Tibial nerve (tissue), 4 donors: ENCODE results near the gene SLC6A4. TPM values are rescaled to one million over a fixed set of nuclear protein-coding genes. Genes with fewer than 3 reads are reported as not detected.

ENCODE experiments used
- DNase-seq, 2 donors: peaks; one replicate each; pipeline ENCODE4 v3.0.0-alpha.2; 2019; ENCODE audit warnings: low spot score in 2 of 2
- H3K27ac ChIP-seq, 4 donors: fragments of 200-600 bp; sonication (generic) in 3 of 4; one replicate each; pipeline ENCODE4 v1.5.1; 2017 to 2019; ENCODE audit warnings: mild to moderate bottlenecking in 1 of 4
- H3K27me3 ChIP-seq, 2 donors: fragments of 200-600 bp; sonication (generic) in 1 of 2; one replicate each; pipeline versions ENCODE4 v1.5.1 to v1.6.0; 2017 to 2019
- H3K36me3 ChIP-seq, 3 donors: fragments of 200-600 bp; sonication (generic); one replicate each; pipeline ENCODE4 v1.5.1; 2018 to 2019
- H3K4me1 ChIP-seq, 4 donors: fragments of 200-600 bp; sonication (generic) in 3 of 4; one replicate each; pipeline ENCODE4 v1.5.1; 2017 to 2019
- H3K4me3 ChIP-seq, 4 donors: fragments of 200-600 bp; sonication (generic) in 3 of 4; one replicate each; pipeline ENCODE4 v1.5.1; 2017 to 2019; ENCODE audit warnings: mild to moderate bottlenecking in 1 of 4, moderate library complexity in 1 of 4
- H3K9me3 ChIP-seq, 4 donors: fragments of 200-600 bp; sonication (generic) in 3 of 4; one replicate each; pipeline ENCODE4 v1.5.1; 2017 to 2019
- CTCF ChIP-seq, 5 experiments: fragments of 200-600 bp in 3 of 5; fragments of 450-650 bp in 2 of 5; sonication (generic) in 3 of 5; IDR thresholded peaks; one replicate each; pipeline ENCODE4 v1.5.1; 2016 to 2019; ENCODE audit warnings: antibody characterized with exemption in 5 of 5, mild to moderate bottlenecking in 3 of 5, moderate library complexity in 2 of 5
- EP300 ChIP-seq, 2 donors: sonication (generic); formaldehyde crosslinking; IDR thresholded peaks; one replicate each; pipeline ENCODE4 v1.6.1; 2017; ENCODE audit warnings: antibody characterized with exemption in 2 of 2, mild to moderate bottlenecking in 1 of 2
- POLR2A ChIP-seq, 2 donors: fragments of 450-650 bp; IDR thresholded peaks; one replicate each; pipeline ENCODE4 v1.6.1; 2017; ENCODE audit warnings: antibody characterized with exemption in 2 of 2, mild to moderate bottlenecking in 2 of 2, moderate library complexity in 2 of 2
- WGBS, 2 donors: methylation state at CpG; one replicate each; pipeline ENCODE4 v1.1.5; 2018; 5-methylcytosine and 5-hydroxymethylcytosine counted together
- total RNA-seq, 4 donors: library from RNA; depleted of rRNA; stranded (reverse); fragments of >200 nt; gene quantifications; one replicate each; pipeline ENCODE4 v1.1.0, GENCODE V29; 2016

Gene SLC6A4
- total RNA-seq, 4 donors from 2014 or later: under 0.01 to 4.0 (median 2.5) TPM

DNA sequence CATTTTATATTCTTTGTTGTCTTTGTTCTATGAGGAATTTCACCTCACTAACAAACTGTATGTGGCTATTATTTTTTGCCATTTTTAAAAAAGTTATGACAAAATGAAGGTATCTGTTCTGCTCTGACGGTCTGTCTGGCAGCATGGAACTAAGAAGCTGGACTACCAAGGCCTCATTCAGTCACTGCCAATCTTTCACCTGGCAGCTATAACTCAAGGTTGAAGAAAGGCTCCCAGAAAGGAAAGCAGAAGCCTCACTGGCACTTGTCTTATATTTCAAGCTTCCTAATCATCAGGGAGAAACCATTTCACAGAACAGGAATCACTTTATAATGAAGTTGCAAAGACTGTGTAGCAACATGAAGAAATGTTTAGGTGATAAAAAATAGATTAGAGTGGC lies 18.7 kb upstream of the SLC6A4 start:
- no peaks in the 10 kb centered on the region for H3K4me1 ChIP-seq
- no peak for DNase-seq
- H3K27me3 ChIP-seq: no peaks in the 10 kb centered on the region
- no peak overlapping the region for H3K27ac ChIP-seq
- H3K36me3 ChIP-seq: peaks cover 0 to 66% (median 0%) of the 10 kb centered on the region in 3 donors
- TF ChIP-seq POLR2A (IDR thresholded peaks at IDR 0.05): no peak
- TF ChIP-seq EP300 (IDR thresholded peaks at IDR 0.05): no peak
- no peak for TF ChIP-seq CTCF (IDR thresholded peaks at IDR 0.05)
- no peaks in the 10 kb centered on the region for H3K9me3 ChIP-seq
- 64 to 78% methylated on average over 1 of the region's 1 CpG for WGBS, 2 donors
- H3K4me3 ChIP-seq: no peak overlapping the region

GRCh38 chr17:30253312-30253711 lies 17.8 kb upstream of the SLC6A4 start:
- DNase-seq: no peak
- Histone ChIP-seq H3K4me1 (no peaks in the 10 kb centered on the region), H3K4me3 (no peak overlapping the region), H3K36me3 (peaks cover 0 to 68% (median 0%) of the 10 kb centered on the region in 3 donors), H3K9me3 (no peaks in the 10 kb centered on the region), H3K27ac (peak overlapping the region in 1 of 4 donors; percentile 21), H3K27me3 (no peaks in the 10 kb centered on the region)
- TF ChIP-seq POLR2A (IDR thresholded peaks at IDR 0.05): no peak
- 66 to 67% methylated on average over 7 of the region's 7 CpGs for WGBS, 2 donors

DNA sequence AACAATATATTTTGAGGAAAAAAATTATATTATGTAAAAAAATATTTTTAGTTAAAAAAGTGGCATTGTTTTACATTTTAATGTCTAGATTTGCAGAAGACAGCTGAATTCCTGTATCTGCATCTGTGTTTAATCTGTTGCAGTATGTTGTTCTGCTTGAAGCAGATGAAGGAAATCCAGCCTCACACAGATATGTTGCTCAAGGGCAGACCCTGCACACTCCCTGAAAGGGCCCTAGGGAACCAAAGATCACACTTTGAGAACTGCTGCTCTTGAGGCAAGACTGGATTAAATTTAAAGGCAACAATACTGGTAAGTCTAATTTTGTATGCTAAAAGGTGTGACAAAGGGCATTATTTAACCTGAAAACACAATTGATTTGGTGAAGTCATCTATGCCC lies 16.4 kb upstream of the SLC6A4 start:
- Histone ChIP-seq H3K27ac (no peak overlapping the region), H3K4me1 (no peaks in the 10 kb centered on the region), H3K9me3 (no peaks in the 10 kb centered on the region), H3K36me3 (peaks cover 0 to 70% (median 0%) of the 10 kb centered on the region in 3 donors), H3K27me3 (no peaks in the 10 kb centered on the region), H3K4me3 (no peak overlapping the region)
- DNase-seq: no peak
- TF ChIP-seq EP300 (IDR thresholded peaks at IDR 0.05): no peak

GRCh38 chr17:30249460-30249859 lies 14.0 kb upstream of the SLC6A4 start:
- DNase-seq: no peak
- Histone ChIP-seq H3K4me3 (no peak overlapping the region), H3K9me3 (no peaks in the 10 kb centered on the region), H3K27ac (no peak overlapping the region), H3K4me1 (no peaks in the 10 kb centered on the region), H3K27me3 (no peaks in the 10 kb centered on the region), H3K36me3 (peaks cover 0 to 61% (median 0%) of the 10 kb centered on the region in 3 donors)
- TF ChIP-seq CTCF (IDR thresholded peaks at IDR 0.05) (no peak), POLR2A (IDR thresholded peaks at IDR 0.05) (no peak), EP300 (IDR thresholded peaks at IDR 0.05) (no peak)
- 94 to 96% methylated on average over 5 of the region's 5 CpGs for WGBS, 2 donors

DNA sequence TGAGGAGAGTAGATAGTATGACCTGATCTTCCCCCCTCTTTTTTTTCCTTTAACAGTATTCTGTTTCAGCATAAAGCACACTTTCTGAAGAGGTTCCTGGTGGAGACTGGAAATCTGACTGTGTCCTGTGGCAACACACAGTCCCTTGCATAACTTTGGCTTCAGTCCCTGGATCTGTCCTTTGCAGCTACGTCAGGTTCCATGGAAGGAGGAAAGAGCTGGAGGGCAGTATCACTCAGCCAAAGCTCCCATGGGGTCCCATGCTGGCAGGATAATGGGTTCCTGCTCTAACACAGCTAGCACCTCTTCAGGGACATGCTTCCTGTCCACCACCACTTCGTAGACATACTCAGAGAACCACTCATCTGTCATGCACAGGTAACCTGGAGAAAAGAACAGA lies 13.3 kb upstream of the SLC6A4 start:
- WGBS, 2 donors: 92 to 95% methylated on average over 2 of the region's 2 CpGs
- TF ChIP-seq CTCF (IDR thresholded peaks at IDR 0.05) (no peak), POLR2A (IDR thresholded peaks at IDR 0.05) (no peak), EP300 (IDR thresholded peaks at IDR 0.05) (no peak)
- H3K27ac ChIP-seq: no peak overlapping the region
- no peaks in the 10 kb centered on the region for H3K27me3 ChIP-seq
- H3K36me3 ChIP-seq: peaks cover 0 to 63% (median 0%) of the 10 kb centered on the region in 3 donors
- DNase-seq: no peak
- no peak overlapping the region for H3K4me3 ChIP-seq
- H3K4me1 ChIP-seq: no peaks in the 10 kb centered on the region
- H3K9me3 ChIP-seq: no peaks in the 10 kb centered on the region

DNA sequence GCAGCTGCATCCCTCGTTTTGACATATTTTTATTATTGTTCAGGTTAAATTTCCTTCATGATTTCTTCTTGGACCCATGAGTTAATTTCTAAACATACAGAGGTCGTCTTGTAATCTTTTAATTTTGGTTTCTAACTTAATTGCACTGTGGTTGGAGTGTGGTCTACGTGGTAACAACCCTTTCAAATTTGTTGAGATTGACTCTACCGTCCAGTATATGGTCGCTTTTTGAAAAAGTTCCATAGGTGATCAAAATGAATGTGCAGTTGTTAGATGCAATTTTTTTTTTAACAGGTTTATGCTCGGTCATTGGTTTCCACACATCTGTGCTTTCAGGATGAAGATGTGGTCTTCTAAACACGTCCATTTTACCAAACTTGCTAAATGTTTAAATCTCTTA lies 11.0 kb upstream of the SLC6A4 start:
- TF ChIP-seq CTCF (IDR thresholded peaks at IDR 0.05): no peak
- TF ChIP-seq EP300 (IDR thresholded peaks at IDR 0.05): no peak
- TF ChIP-seq POLR2A (IDR thresholded peaks at IDR 0.05): no peak
- H3K4me1 ChIP-seq: no peaks in the 10 kb centered on the region
- H3K4me3 ChIP-seq: no peak overlapping the region
- no peak overlapping the region for H3K27ac ChIP-seq
- peaks cover 0 to 58% (median 0%) of the 10 kb centered on the region in 3 donors for H3K36me3 ChIP-seq
- no peak for DNase-seq
- H3K27me3 ChIP-seq: peaks cover 0 to under 1% of the 10 kb centered on the region in 2 donors
- H3K9me3 ChIP-seq: no peaks in the 10 kb centered on the region
- 89 to 91% methylated on average over 7 of the region's 7 CpGs for WGBS, 2 donors
